Naive B cell (primary cell): ENCODE measurements around the gene H1-8. TPM values are rescaled to one million over a fixed set of nuclear protein-coding genes. Genes with fewer than 3 reads are reported as not detected.
"Not testable (repeated sequence)": the region's sequence is repeated elsewhere in the genome, so short reads cannot be mapped to it uniquely, and the experiment has no call there.

Source experiments
- ATAC-seq, 2 donors: fragments of 150-1000 bp; cut with Tn5 transposase; 2 replicates each; pipeline ENCODE4 v1.10.0; 2021; ENCODE audit warnings: low read depth in 2 of 2, mild to moderate bottlenecking in 2 of 2, moderate library complexity in 2 of 2
- DNase-seq: peaks from one replicate; pipeline ENCODE4 v3.0.0; 2022
- H3K27ac Mint-ChIP-seq, 6 donors: one replicate each; pipeline ENCODE4 v1.8.0; 2020 to 2022; ENCODE audit warnings: mild to moderate bottlenecking in 6 of 6, mixed read lengths in 6 of 6, moderate library complexity in 5 of 6, inconsistent platforms in 2 of 6
- H3K27me3 Mint-ChIP-seq, 3 donors: one replicate each; pipeline ENCODE4 v1.8.0; 2021 to 2022; ENCODE audit warnings: mixed read lengths in 3 of 3, mild to moderate bottlenecking in 1 of 3
- H3K36me3 Mint-ChIP-seq, 2 donors: one replicate each; pipeline ENCODE4 v1.8.0; 2020 to 2022; ENCODE audit warnings: mixed read lengths in 2 of 2, inconsistent platforms in 1 of 2, mild to moderate bottlenecking in 1 of 2
- H3K4me1 Mint-ChIP-seq, 3 donors: one replicate each; pipeline ENCODE4 v1.8.0; 2020 to 2022; ENCODE audit warnings: mixed read lengths in 3 of 3, inconsistent platforms in 1 of 3, mild to moderate bottlenecking in 1 of 3, moderate library complexity in 1 of 3
- H3K4me3 Mint-ChIP-seq, 8 donors: one replicate each; pipeline ENCODE4 v1.8.0; 2020 to 2022; ENCODE audit warnings: mild to moderate bottlenecking in 8 of 8, mixed read lengths in 8 of 8, moderate library complexity in 8 of 8, inconsistent platforms in 2 of 8
- H3K9me3 Mint-ChIP-seq, 7 donors: one replicate each; pipeline ENCODE4 v1.8.0; 2020 to 2022; ENCODE audit warnings: mixed read lengths in 7 of 7, mild to moderate bottlenecking in 5 of 7, inconsistent platforms in 2 of 7, moderate library complexity in 1 of 7
- polyA plus RNA-seq, 6 donors: library from polyadenylated mRNA; unstranded; fragments of 300-500 nt; fragmentation: Illumina TruSeq; gene quantifications; one replicate each; pipeline ENCODE4 v1.2.3, GENCODE V29; 2021; ENCODE audit warnings: low read depth in 6 of 6

The H1-8 gene, protein sequence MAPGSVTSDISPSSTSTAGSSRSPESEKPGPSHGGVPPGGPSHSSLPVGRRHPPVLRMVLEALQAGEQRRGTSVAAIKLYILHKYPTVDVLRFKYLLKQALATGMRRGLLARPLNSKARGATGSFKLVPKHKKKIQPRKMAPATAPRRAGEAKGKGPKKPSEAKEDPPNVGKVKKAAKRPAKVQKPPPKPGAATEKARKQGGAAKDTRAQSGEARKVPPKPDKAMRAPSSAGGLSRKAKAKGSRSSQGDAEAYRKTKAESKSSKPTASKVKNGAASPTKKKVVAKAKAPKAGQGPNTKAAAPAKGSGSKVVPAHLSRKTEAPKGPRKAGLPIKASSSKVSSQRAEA
- not detected for polyA plus RNA-seq

DNA sequence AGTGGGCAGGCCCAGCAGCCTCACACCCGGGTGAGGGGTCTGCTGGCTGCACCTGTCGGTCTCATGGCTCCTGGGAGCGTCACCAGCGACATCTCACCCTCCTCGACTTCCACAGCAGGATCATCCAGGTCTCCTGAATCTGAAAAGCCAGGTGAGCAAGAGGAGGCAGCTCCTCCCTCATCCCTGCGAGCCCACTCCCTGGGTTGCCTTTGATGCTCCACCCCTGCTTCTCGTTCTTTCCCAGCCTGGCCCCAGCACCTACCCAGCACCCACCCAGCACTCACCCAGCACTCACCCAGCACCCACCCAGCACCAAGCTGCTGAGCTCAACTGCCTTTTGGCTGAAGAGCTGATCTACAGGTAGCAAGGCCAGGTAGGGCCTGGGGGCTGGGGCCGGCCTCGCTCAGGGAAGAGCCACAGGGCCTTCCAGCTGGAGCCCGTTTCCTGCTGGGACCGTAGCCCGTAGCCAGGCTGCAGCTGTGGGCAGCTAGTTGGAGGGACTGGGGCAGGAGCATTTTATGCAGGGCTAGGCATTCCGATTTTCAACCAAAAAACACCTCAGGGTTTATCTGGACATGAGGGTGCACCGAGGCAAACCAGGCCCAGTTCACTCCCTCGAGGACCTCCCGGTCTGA is at the start of gene H1-8:
TSS of gene H1-8 (plus strand) at position 20 of the 635 bp plus-strand sequence. CDS start at position 64, 44 bp downstream.
- H3K9me3 Mint-ChIP-seq, result no peaks in the 10 kb centered on the region
- peaks cover 0 to 2% (median 2%) of the 10 kb centered on the region in 3 donors for H3K27me3 Mint-ChIP-seq
- no peak for ATAC-seq
- no peaks in the 10 kb centered on the region for H3K36me3 Mint-ChIP-seq
- H3K27ac Mint-ChIP-seq, result peak within 1 kb of the TSS in 1 of 6 donors; percentile 82
- H3K4me3 Mint-ChIP-seq, result no peak within 1 kb of the TSS
- DNase-seq, result no peak
- peaks cover 0 to 4% (median 0%) of the 10 kb centered on the region in 3 donors for H3K4me1 Mint-ChIP-seq

DNA sequence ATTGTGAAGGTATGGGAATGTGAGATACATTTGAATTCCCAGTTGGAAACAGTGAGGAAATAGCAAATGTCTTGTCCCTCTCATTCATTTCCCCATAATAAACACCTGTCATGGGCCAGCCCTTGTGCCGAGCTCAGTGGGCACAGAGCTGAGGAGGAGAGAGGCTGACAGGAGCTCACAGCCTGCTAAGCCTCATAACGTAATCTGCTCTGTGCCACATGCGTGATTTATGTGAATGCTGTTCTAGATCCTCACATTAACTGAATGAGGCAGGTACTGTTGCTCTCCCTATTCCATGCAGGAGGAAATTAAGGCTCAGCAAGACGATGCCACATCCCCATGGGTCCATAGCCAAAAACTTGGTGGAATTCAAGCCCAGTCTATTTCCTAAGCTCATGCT is 49.8 kb upstream of the H1-8 start:
- no peaks in the 10 kb centered on the region for H3K4me1 Mint-ChIP-seq
- peak overlapping the region in 1 of 6 donors; percentile 10 for H3K27ac Mint-ChIP-seq
- peaks cover 0 to 4% of the 10 kb centered on the region in 2 donors for H3K36me3 Mint-ChIP-seq
- H3K27me3 Mint-ChIP-seq, result no peaks in the 10 kb centered on the region
- H3K9me3 Mint-ChIP-seq, result no peaks in the 10 kb centered on the region
- H3K4me3 Mint-ChIP-seq, result no peak overlapping the region
- DNase-seq (no peak), ATAC-seq (no peak)

DNA sequence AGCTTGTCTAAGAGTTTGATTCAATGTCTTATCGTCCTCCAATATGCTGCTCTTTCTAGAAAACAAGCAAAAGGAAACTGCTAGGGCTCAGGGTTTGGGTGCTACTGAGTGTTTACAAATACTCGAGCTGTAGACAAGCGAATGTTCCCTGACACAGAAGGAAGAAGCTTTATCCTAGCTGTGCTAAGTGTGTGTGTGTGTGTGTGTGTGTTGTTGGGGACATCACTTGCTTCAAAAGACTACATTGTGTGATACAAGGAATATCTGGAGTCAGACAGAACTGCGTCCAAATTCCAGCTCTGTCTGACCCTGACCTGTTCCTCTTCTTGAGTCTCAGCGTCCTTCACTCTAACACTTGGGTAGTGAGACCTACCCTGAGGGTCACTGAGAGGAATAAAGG is 48.5 kb upstream of the H1-8 start:
- not testable (repeated sequence) for H3K27me3 Mint-ChIP-seq, H3K9me3 Mint-ChIP-seq, H3K4me1 Mint-ChIP-seq, DNase-seq, H3K36me3 Mint-ChIP-seq, ATAC-seq
- Mint-ChIP-seq H3K4me3 (peak overlapping the region in 1 of 8 donors; percentile 37), H3K27ac (peak overlapping the region in 1 of 6 donors; percentile 20)

DNA sequence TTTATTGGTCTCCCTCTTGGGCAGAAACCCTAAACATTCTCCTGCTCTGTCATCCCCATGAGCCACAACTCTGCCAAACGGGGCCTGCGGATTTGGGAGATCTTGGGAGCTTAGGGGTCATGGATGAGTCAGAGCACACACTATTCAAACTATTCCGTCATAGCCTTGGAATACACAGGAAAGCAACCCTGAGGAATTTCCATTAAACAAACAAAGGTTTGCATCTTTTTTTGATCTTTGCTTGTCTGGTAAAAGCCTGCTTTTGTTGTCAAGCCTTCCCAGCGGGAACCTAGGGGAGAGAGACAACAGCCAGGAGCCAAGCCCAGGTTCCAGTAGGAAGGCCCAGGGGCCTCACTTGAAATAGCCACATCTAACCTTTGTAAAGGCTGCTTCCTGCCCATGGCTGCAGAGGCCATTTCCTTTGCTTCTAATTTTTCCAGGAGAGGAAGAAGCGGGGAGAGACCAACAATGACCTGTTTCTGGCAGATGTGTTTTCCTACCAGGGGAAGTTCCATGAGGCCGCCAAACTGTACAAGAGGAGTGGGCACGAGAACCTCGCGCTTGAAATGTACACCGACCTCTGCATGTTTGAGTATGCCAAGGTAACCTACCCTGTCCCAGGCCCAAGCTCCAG is 47.9 kb upstream of the H1-8 start:
- H3K36me3 Mint-ChIP-seq, H3K27me3 Mint-ChIP-seq, H3K9me3 Mint-ChIP-seq, H3K27ac Mint-ChIP-seq, H3K4me1 Mint-ChIP-seq, ATAC-seq, DNase-seq: not testable (repeated sequence)
- peak overlapping the region in 1 of 8 donors; percentile 37 for H3K4me3 Mint-ChIP-seq

DNA sequence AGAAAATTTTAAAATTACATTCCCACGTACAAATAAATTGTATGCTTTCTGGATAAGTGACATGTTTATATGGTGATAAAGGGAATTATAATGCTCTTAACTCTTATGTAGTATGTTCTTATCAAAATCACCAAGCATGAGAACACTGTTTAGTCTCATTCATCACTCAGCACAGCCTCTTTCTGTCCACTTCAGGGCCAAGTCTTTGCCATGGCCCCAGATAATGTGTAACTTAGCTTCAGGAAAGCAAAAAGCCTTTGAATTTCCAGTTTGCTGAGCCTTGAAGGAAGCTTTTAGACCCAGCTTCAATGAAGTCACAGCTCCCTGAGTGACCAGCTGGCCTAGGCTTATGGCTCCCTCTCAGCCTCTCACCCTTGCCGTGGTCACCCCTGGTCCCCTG is 45.1 kb upstream of the H1-8 start:
- not testable (repeated sequence) for DNase-seq, H3K4me1 Mint-ChIP-seq, H3K27me3 Mint-ChIP-seq, H3K9me3 Mint-ChIP-seq, ATAC-seq, H3K27ac Mint-ChIP-seq
- H3K36me3 Mint-ChIP-seq, result peaks cover 7 to 10% of the 10 kb centered on the region in 2 donors
- H3K4me3 Mint-ChIP-seq, result peak overlapping the region in 1 of 8 donors; percentile 8

DNA sequence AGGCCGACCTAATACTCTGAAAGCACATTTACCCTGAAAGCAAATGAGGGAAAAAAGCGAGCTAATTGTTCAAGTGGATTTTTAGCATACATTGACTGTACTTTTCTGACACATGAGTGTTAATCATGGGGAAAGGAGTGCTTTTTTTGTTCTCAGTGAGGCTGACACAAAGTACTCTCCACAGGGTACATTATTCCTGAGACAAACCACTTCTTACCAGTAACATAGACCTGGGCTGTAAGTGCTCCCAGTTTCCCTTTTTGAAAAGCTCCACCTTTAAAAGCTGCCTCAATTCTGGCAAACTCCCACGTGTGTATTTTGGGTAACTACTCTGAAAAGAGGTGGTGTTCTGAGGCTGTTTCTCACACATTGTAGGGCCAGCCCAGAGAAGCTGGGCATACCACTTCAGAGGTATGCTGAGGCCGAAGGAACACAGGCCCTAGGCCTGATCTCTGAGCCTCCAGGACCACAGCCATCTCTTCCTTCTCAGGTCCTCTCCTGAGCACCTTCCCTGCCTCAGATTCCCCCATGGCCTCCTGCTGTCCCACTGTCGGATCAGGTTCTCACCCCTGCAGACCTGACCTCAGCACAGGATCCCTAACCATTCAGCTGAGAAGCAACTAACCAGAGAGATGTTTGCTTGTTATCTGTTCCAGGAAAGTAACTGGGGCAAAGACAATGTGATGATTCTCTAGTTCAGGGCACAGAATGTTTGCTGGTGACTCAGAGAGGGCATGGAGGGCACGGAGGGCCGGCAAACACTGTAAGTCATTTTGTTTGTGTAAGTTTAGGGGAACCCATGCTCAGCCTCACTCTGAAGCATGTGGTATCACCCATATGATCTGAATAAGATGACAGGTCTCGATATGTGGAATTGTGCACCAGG is 44.1 kb upstream of the H1-8 start:
- H3K27me3 Mint-ChIP-seq, H3K4me3 Mint-ChIP-seq, H3K9me3 Mint-ChIP-seq, DNase-seq, H3K4me1 Mint-ChIP-seq, ATAC-seq: not testable (repeated sequence)
- Mint-ChIP-seq H3K27ac (peak overlapping the region in 1 of 6 donors; percentile 24), H3K36me3 (peaks cover 7 to 10% of the 10 kb centered on the region in 2 donors)

DNA sequence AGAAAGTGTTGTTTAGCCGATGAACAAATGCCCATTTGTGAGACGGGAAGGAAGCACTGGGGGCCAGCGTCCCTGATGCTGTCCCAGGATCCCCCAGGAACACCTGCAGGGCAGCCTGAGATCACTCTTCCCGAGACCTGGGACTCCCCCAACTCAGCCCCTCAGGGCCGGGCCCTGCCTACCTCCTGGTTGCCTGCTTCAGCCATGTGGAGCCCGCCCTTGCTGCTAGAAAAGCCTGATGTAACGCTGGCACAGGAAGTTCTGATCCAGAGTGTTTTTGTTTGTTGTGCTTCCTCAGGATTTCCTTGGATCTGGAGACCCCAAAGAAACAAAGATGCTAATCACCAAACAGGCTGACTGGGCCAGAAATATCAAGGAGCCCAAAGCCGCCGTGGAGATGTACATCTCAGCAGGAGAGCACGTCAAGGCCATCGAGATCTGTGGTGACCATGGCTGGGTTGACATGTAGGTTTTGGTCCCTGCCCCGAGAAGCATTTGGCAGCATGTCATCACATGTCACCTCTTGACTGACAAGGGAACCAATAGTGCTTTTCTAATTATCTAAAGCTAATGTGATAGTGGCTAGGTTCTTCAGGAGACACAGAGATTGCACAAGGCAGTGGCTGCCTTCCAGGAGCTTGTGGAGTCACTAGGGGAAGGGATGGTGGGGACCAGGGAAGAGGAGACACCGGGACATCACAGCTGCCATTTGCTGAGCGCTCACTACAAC is 43.2 kb upstream of the H1-8 start:
- not testable (repeated sequence) for DNase-seq, H3K27ac Mint-ChIP-seq, H3K9me3 Mint-ChIP-seq, ATAC-seq, H3K4me3 Mint-ChIP-seq, H3K27me3 Mint-ChIP-seq, H3K4me1 Mint-ChIP-seq
- peaks cover 7 to 10% of the 10 kb centered on the region in 2 donors for H3K36me3 Mint-ChIP-seq

DNA sequence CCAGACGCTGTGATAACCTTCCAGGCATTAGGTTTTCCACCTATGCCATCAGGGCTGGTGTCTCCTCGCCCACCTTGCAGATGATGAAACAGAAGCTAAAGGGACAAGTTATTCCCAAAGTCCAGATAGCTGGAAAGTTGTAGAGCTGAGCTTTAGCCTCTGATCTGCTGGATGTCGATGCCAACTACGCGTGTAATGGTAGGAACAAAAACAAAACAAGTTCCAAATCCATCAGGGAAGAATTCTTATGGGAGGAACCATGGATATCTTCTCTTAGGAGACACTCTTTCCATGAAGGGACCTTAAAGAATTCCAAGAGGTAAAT is 42.7 kb upstream of the H1-8 start:
- Mint-ChIP-seq H3K4me1 (no peaks in the 10 kb centered on the region), H3K27me3 (no peaks in the 10 kb centered on the region), H3K36me3 (peaks cover 7 to 10% of the 10 kb centered on the region in 2 donors), H3K27ac (peak overlapping the region in 1 of 6 donors; percentile 33), H3K9me3 (no peaks in the 10 kb centered on the region), H3K4me3 (no peak overlapping the region)
- no peak for ATAC-seq
- no peak for DNase-seq

DNA sequence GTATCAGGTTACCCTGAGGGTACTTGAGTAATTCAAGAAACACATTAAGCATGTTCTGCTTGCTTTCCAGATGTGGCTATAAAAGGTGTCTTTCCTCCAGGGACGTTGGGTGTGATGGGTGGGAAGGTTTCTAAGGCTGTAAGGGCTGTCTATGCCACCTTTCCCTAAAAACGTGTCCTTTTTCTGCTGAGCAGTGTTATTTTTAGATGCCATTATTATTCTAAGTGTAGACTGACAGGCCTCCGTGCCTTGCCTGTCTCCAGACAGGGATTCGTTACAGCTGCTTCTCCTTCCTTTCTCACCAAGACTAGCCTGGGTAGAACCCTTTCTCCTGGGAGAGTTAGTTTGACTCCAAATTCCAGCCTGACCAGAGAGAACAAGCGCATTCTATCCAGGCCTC is 41.3 kb upstream of the H1-8 start:
- H3K4me3 Mint-ChIP-seq, result no peak overlapping the region
- no peaks in the 10 kb centered on the region for H3K4me1 Mint-ChIP-seq
- DNase-seq, result no peak
- H3K9me3 Mint-ChIP-seq, result no peaks in the 10 kb centered on the region
- peaks cover 7 to 10% of the 10 kb centered on the region in 2 donors for H3K36me3 Mint-ChIP-seq
- no peaks in the 10 kb centered on the region for H3K27me3 Mint-ChIP-seq
- H3K27ac Mint-ChIP-seq, result no peak overlapping the region
- no peak for ATAC-seq

DNA sequence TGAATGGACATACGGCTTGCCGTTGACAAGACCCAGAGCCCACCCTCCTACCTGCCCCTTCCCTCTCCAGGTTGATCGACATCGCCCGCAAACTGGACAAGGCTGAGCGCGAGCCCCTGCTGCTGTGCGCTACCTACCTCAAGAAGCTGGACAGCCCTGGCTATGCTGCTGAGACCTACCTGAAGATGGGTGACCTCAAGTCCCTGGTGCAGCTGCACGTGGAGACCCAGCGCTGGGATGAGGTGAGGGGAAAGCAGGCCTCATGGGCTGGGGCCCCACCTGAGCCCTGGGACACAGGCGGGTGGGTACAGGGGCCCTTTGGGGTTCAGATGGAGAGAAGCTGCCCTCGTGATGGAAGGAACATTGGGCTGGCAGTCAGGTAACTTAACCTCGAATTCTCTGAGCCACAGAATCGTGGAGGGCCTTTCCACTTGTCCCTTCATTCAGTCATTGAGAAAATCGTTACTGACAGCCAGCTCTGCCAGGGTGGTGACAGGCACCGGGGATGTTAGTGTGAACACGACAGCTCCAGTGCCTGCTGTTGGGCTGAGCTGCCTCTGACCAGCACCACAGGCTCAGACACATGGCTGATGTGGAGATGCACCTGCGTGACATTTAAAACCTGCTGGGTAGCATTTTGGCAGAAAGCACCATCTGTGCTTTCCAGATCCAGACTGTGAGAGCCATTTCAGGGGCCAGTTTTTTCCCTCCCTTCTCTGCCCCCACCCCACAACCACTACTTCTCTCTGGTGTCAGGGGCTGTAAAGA is 40.1 kb upstream of the H1-8 start:
- no peaks in the 10 kb centered on the region for H3K9me3 Mint-ChIP-seq
- no peak overlapping the region for H3K27ac Mint-ChIP-seq
- no peaks in the 10 kb centered on the region for H3K27me3 Mint-ChIP-seq
- ATAC-seq (no peak), DNase-seq (no peak)
- H3K36me3 Mint-ChIP-seq, result peaks cover 7 to 10% of the 10 kb centered on the region in 2 donors
- H3K4me1 Mint-ChIP-seq, result no peaks in the 10 kb centered on the region
- no peak overlapping the region for H3K4me3 Mint-ChIP-seq

DNA sequence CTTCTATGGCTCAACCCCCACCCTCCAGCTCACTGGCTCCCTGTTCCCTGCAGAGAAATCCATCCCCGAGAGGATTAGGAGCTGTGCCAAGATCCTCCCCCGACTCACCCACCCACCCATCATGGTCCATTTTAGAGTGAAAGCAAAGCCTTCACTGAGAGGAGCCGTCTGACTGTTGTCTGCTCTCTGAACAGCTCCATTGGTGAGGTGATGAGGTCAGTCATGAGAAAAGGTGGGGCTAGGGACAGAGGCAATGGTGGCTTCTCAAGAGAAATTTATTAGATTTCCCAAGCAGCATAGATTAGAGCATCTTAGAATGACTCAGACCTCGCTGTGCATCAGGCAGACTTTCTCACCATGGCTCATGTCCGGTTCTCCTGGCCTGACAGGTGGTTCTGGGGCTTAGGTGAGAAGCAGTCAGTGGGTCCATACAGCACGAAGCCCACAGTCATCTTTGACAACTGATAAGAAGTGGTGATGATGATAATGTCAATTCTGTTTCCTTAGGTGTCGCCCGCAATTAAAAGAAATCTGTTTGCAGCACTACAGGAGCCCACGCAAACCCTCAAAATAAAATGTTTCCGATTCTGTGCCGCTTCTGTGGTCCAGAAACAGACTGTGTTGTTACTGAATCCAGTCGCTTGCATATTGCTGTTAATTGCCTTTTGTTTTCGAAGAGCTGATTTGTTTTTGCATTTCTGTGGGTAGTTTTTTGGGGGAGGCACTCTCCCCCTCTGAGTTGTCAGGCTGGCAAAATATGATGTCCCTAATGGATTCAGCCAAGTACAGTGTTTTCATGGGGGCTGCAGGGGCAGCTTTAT is 39.3 kb upstream of the H1-8 start:
- Mint-ChIP-seq H3K27ac (peak overlapping the region in 1 of 6 donors; percentile 34), H3K4me1 (no peaks in the 10 kb centered on the region), H3K9me3 (no peaks in the 10 kb centered on the region), H3K4me3 (no peak overlapping the region), H3K27me3 (no peaks in the 10 kb centered on the region), H3K36me3 (peaks cover 7 to 10% of the 10 kb centered on the region in 2 donors)
- ATAC-seq, result no peak
- no peak for DNase-seq
